Activated T-helper 1 cell treated with anti-CD3 and anti-CD28 coated beads, Interleukin-12 subunit alpha, Interleukin-12 subunit beta, Interleukin-2, Interleukin-4 antibody, amounts not matched to agents 30 ng/mL and 10 ng/mL and 1 ng/mL, durations not matched to agents 14 hours and 24 hours and 36 hours (primary cell): ENCODE data around the gene LARP4B. TPM values are rescaled to one million over a fixed set of nuclear protein-coding genes. Genes with fewer than 3 reads are reported as not detected.

Source experiments
- DNase-seq: peaks from one replicate; pipeline ENCODE4 v3.0.0; 2021; ENCODE audit warnings: low spot score
- H3K27ac Mint-ChIP-seq: one replicate; pipeline ENCODE4 v1.8.0; 2021; ENCODE audit warnings: mild to moderate bottlenecking, mixed read lengths
- H3K27me3 Mint-ChIP-seq: one replicate; pipeline ENCODE4 v1.8.0; 2022; ENCODE audit warnings: mild to moderate bottlenecking, moderate library complexity, mixed read lengths; ENCODE audit not compliant: insufficient read depth
- H3K36me3 Mint-ChIP-seq: one replicate; pipeline ENCODE4 v1.8.0; 2021; ENCODE audit warnings: low read depth, mixed read lengths
- H3K4me1 Mint-ChIP-seq: one replicate; pipeline ENCODE4 v1.8.0; 2021; ENCODE audit warnings: low read depth, mixed read lengths
- H3K4me3 Mint-ChIP-seq: one replicate; pipeline ENCODE4 v1.8.0; 2021; ENCODE audit warnings: mild to moderate bottlenecking, moderate library complexity, mixed read lengths
- H3K9me3 Mint-ChIP-seq: one replicate; pipeline ENCODE4 v1.8.0; 2021; ENCODE audit warnings: mixed read lengths
- intact Hi-C: fragments of 100-400 bp; cut with micrococcal nuclease; formaldehyde crosslinking; loops from one replicate; pipeline ENCODE4 v1.15.1; 2024
- total RNA-seq: library from RNA; stranded (reverse); gene quantifications from 2 replicates; pipeline ENCODE4 v1.2.3, GENCODE V29; 2022

LARP4B gene
- total RNA-seq, 1 donor from 2014 or later = 174 TPM

DNA sequence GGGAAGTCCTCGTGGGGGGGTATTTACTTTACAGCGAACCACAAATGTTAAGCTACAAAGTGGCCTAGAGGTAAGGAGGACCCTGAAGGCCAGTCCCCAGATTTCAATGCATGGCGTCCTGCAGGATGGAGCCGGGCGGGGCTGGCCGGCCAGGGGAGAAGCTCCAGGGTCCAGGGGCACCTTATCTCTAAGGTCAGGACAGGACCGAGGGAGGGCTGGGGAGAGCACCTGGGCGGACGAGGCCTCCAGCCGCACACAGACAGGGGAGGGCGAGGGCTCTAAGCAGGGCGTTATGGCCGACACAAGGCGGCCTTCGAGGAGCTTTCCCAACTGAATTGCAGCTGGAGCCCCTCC, 145.7 kb downstream of the LARP4B start:
- Mint-ChIP-seq H3K27me3 (peaks cover 3% of the 10 kb centered on the region), H3K4me3 (no peak overlapping the region), H3K4me1 (no peaks in the 10 kb centered on the region), H3K27ac (no peak overlapping the region), H3K36me3 (no peaks in the 10 kb centered on the region), H3K9me3 (no peaks in the 10 kb centered on the region)
- intact Hi-C loops = loop anchor here (10.0 kb wide), 1 partner anchor 271 kb away; no protein-coding TSS in a partner anchor
- DNase-seq = no peak

DNA sequence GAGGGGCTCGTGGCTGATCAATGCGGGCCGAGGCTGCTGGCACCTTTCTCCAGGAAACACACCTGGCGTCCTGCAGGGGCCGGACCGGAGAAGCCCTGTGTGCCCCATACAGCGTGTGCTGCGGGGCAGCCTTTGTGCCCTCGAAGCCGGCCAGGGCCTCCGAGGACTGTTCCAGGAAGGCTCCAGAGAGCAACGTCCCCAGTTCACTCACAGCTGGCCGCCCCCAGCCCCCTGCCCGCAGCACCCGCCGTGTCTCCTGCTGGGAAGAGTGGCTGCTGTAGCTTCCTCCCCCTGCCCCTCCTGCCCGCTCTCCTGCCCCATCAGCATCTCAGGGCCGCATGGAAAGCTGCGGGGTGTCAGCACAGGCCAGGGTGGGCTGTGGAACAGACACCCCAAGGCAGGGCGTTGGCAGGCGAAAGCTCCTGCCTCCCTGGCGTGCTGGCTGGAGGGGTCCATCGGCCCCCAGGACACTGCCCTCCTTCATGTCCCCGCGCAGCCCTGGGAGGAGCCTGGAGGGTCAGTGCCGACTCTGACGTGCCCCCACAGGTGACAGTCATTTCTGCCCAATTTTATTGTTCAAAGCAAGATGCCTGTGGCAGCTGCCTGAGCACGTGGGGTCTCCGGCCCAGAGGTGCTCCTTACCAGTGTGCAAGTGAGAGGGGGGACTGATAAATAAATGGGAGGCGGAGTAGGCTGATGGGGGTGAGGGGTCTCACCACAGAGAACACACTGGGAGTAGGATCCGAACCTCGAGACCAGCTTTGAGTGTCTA, 146.2 kb downstream of the LARP4B start:
- no peaks in the 10 kb centered on the region for H3K9me3 Mint-ChIP-seq
- H3K27me3 Mint-ChIP-seq = peaks cover 3% of the 10 kb centered on the region
- no peak overlapping the region for H3K27ac Mint-ChIP-seq
- no peak overlapping the region for H3K4me3 Mint-ChIP-seq
- no peak for DNase-seq
- H3K4me1 Mint-ChIP-seq = no peaks in the 10 kb centered on the region
- no peaks in the 10 kb centered on the region for H3K36me3 Mint-ChIP-seq
- intact Hi-C loops = loop anchor here (10.0 kb wide), 1 partner anchor 270 kb away; no protein-coding TSS in a partner anchor

DNA sequence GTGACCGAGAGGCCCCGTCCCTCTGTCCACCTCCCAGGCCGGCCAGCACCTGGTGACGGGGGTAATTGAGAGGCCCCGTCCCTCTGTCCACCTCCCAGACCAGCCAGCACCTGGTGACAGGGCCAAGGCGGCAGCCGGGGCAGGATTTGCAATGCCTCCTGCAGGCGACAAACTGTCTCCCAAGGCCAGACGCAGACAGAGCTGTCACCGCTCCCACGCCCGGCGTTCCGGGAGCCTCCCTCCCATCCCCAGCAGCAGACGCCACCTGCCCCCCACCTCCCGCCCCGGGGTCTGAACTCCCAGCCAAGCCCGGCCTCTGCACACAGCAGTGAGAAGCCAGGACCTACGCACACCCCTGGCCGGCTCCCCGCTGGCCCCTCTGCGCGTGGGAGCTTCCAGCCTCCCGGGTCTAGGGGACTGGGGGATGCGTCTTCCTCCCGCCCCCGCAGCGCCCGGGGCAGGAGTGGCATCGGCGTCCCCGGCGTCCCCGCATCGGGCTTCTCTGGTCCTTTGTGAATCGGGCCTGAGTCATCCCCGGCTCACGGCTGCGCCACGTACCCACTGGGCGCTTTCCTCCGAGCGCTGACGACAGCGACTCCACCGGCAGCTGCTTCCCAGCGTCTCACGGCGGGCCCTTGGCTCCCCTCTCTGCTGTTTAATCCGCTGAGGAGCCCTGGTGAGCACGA, 147.0 kb downstream of the LARP4B start:
- Mint-ChIP-seq H3K9me3 (no peaks in the 10 kb centered on the region), H3K4me3 (no peak overlapping the region), H3K27ac (no peak overlapping the region), H3K36me3 (no peaks in the 10 kb centered on the region), H3K27me3 (peaks cover 3% of the 10 kb centered on the region), H3K4me1 (no peaks in the 10 kb centered on the region)
- DNase-seq = no peak
- intact Hi-C loops = loop anchor here (10.0 kb wide), 1 partner anchor 270 kb away; no protein-coding TSS in a partner anchor

GRCh38 chr10:782751-783648, 148.5 kb downstream of the LARP4B start:
- DNase-seq = no peak

DNA sequence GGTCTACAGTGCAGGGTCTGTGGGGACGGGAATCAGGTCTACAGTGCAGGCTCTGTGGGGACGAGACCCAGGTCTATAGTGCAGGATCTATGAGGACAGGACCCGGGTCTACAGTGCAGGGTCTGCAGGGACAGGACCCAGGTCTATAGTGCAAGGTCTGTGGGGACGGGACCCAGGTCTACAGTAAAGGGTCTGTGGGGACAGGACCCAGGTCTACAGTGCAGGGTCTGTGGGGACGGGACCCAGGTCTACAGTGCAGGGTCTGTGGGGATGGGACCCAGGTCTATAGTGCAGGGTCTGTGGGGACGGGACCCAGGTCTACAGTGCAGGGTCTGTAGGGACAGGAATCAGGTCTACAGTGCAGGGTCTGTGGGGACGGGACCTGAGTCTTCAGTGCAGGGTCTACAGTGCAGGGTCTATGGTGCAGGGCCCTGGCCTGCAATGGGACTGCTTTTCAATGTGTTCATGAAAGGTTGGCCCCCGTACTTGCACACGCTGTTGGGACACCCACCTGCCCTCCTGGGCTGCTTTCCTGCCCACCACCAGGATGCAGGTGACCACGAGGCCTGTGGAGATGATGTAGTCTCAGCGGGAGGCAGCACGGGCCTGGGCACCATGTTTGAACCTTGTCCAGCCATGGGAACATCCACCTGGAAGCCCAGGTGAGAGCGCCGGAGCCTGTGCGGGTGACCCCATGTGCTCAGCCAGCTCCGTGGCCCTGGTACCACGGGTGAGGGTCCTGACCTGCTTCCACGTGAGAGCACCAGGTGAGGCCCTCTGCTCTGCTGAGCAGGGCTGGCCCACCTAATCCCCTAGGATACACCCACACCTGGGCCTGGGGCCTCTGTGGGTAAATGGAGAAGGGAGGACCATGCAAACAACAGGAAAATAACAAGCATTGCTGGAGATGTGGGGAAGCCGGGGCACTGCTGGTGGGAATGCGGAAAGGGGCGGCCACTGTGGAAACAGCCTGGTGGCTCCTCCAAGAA, 150.7 kb downstream of the LARP4B start:
- no peak overlapping the region for H3K4me3 Mint-ChIP-seq
- H3K36me3 Mint-ChIP-seq = no peaks in the 10 kb centered on the region
- H3K9me3 Mint-ChIP-seq = no peaks in the 10 kb centered on the region
- no peak overlapping the region for H3K27ac Mint-ChIP-seq
- intact Hi-C loops = loop anchor here (10.0 kb wide), 1 partner anchor 266 kb away; no protein-coding TSS in a partner anchor
- DNase-seq = no peak
- peaks cover 3% of the 10 kb centered on the region for H3K27me3 Mint-ChIP-seq
- no peaks in the 10 kb centered on the region for H3K4me1 Mint-ChIP-seq

More at GRCh38 chr10:782751-783648, 148.5 kb downstream of the LARP4B start:
- H3K36me3 Mint-ChIP-seq = no peaks in the 10 kb centered on the region
- peaks cover 3% of the 10 kb centered on the region for H3K27me3 Mint-ChIP-seq
- intact Hi-C loops = loop anchor here (10.0 kb wide), 1 partner anchor 268 kb away; no protein-coding TSS in a partner anchor
- H3K9me3 Mint-ChIP-seq = no peaks in the 10 kb centered on the region
- no peak overlapping the region for H3K4me3 Mint-ChIP-seq
- H3K27ac Mint-ChIP-seq = no peak overlapping the region
- no peaks in the 10 kb centered on the region for H3K4me1 Mint-ChIP-seq

- DNase-seq = no peak
- H3K36me3 Mint-ChIP-seq = no peaks in the 10 kb centered on the region
- no peak overlapping the region for H3K4me3 Mint-ChIP-seq
- no peaks in the 10 kb centered on the region for H3K4me1 Mint-ChIP-seq
- intact Hi-C loops = no loop called here
- H3K27me3 Mint-ChIP-seq = no peaks in the 10 kb centered on the region
- no peak overlapping the region for H3K27ac Mint-ChIP-seq
- no peaks in the 10 kb centered on the region for H3K9me3 Mint-ChIP-seq
Observed at GRCh38 chr10:778626-779330, 152.7 kb downstream of the LARP4B start.

DNA sequence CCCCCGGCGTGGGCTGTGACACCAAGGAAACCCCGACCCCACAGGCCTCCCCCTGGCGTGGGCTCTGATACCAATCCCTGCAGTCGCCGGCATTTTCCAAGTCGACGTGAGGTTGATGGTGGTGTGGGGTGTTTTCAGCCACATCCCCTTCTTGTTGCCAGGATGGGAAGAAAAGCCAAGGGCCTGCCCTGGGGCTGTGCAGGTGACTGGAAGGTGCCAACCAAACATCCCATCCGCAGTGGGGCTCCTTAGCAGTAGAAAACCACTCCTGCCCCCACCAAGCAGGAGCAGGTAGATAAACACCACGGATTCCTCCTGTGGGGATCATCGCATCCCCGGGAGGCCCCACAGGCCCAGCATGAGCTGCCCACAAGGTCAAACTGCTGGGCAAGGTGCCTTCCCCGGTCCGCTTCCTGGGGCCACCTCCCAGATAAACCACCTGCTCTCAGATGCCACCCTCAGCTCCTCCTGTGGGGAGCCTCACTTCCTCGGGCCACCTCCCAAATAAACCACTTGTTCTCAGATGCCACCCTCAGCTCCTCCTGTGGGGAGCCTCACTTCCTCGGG, 153.5 kb downstream of the LARP4B start:
- no peak for DNase-seq
- H3K27me3 Mint-ChIP-seq = no peaks in the 10 kb centered on the region

DNA sequence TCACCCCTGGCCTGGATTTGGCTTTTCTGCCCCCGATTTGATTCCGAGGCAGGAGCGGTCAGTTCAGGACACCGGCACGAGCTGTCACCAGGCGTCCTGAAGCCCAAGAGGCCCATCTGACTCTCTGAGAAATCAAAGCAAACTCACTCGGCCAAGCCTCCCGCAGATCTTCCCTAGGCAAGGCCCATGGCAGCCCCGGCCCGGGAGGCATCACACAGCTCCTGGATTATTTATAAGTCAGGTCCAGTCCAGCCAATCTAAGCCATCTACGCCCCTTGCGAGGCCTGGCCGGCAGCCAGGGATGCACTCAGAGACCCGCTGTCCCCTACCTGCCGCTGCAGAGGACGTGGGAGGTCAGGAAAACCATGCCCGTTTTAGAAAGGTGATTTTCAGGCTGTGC, 154.7 kb downstream of the LARP4B start:
- H3K27me3 Mint-ChIP-seq = no peaks in the 10 kb centered on the region
- no peak overlapping the region for H3K27ac Mint-ChIP-seq
- H3K36me3 Mint-ChIP-seq = no peaks in the 10 kb centered on the region
- DNase-seq = no peak
- H3K4me1 Mint-ChIP-seq = no peaks in the 10 kb centered on the region
- H3K4me3 Mint-ChIP-seq = no peak overlapping the region
- intact Hi-C loops = no loop called here
- no peaks in the 10 kb centered on the region for H3K9me3 Mint-ChIP-seq

More for the DNA sequence above, 153.5 kb downstream of the LARP4B start:
- Mint-ChIP-seq H3K4me3 (no peak overlapping the region), H3K27ac (no peak overlapping the region), H3K9me3 (no peaks in the 10 kb centered on the region), H3K4me1 (no peaks in the 10 kb centered on the region), H3K36me3 (no peaks in the 10 kb centered on the region)
- intact Hi-C loops = no loop called here

DNA sequence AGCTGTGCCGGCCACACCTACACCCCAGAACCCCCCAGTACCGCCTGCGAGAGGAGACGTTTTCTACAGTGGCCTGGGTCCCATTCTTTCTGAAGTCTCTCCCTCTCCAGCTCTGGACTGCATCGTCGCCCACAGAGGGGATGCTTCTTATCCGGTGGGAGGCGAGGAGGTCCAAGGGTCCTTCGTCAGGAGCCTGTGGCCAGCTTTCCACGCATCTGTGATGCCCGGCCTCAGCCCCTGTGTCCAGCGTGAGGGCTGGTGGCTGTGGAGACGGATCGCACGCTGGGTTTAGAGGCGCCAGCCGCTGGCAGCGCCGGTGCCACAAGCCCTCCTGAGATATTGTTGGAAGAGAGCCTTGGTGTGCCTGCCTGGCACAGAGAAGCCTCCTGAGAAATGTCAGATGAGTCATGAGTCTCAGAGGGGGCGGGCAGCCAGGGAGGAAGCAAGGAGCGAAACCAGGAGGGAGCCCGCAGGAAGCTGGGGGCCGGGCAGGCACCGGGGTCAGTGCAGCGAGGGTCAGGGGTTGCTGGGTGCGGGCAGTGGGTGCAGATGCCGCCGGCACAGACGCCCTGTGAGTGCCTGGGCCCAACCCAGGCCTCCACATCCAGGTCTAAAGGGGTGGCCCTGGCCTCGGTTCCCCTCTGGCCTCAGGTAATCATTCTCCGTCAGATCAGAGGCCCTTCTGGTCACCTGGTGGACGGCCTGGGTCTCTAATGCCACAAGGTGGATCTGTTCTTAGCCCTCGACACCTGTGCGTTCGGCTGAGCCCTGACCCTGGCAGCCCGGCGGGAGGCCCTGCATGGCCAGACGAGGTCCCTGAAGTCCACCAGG, 156.0 kb downstream of the LARP4B start:
- Mint-ChIP-seq H3K9me3 (no peaks in the 10 kb centered on the region), H3K27ac (no peak overlapping the region), H3K4me1 (no peaks in the 10 kb centered on the region), H3K36me3 (no peaks in the 10 kb centered on the region), H3K4me3 (no peak overlapping the region), H3K27me3 (no peaks in the 10 kb centered on the region)
- intact Hi-C loops = no loop called here
- DNase-seq = no peak

DNA sequence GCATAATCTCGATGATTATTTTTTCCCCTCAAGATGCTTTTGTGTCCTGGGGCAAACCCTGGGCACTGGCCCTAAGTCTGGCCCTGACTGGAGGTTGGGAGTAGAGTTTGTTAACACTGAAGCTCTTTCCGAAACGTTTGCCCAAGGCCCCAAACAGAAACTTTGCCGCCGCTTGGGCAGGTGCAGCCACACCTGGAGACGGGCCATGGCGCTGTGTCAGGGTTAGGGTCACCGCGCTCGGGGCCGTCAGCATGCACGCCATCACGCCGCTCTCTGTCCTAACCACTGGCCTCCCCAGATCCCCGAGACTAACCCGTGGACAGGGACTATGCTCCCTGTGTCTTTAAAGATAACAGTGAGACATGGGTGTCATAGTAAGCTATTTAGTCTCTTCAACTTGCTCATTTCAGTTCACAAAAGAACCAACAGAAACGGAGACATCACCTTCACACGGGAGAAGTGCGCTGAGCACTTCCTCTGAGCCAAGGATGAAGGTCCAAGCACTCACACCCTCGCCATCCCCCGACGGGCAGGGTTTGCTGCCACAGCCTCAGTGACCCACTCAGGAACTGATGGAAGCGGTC, 156.8 kb downstream of the LARP4B start:
- H3K36me3 Mint-ChIP-seq = no peaks in the 10 kb centered on the region
- intact Hi-C loops = no loop called here
- DNase-seq = no peak

More for the DNA sequence above, 156.8 kb downstream of the LARP4B start:
- Mint-ChIP-seq H3K9me3 (no peaks in the 10 kb centered on the region), H3K4me1 (no peaks in the 10 kb centered on the region), H3K27ac (no peak overlapping the region), H3K4me3 (no peak overlapping the region), H3K27me3 (no peaks in the 10 kb centered on the region)
